ENCODE measurements around the gene NEK10.

DNA sequence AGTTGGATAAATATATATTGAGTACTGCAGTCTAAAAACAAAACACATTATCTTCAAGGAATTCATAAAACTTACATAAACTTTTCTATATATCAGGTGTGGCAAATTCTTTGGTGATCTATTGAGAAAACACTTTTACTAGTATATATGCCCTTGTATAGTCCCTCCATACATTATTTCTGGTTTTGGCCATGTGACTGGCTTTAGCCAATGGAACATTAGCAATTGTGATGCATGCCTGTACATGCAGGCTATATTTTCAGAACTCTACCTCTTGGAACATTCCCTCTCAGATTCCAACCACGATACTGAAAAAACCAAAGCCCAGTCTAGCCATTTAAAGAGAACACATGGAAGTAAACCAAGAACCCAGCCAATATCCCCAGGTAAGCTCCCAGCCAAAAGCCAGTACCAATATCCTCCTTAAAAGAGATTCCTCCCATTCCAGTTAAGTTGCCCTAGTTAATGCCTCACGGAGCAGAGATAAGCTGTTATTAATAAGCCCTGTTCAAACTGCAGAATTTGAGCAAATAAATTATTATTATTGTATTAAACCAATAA lies 152.8 kb downstream of the NEK10 start:
- TF ChIP-seq, protein P1, sequence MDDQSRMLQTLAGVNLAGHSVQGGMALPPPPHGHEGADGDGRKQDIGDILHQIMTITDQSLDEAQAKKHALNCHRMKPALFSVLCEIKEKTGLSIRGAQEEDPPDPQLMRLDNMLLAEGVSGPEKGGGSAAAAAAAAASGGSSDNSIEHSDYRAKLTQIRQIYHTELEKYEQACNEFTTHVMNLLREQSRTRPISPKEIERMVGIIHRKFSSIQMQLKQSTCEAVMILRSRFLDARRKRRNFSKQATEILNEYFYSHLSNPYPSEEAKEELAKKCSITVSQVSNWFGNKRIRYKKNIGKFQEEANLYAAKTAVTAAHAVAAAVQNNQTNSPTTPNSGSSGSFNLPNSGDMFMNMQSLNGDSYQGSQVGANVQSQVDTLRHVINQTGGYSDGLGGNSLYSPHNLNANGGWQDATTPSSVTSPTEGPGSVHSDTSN (IDR thresholded peaks at IDR 0.05): no peak
- TF ChIP-seq GATA3 (IDR thresholded peaks at IDR 0.05; ENCODE audit: borderline replicate concordance) (no peak), RAD21 (conservative IDR thresholded peaks at IDR 0.05 in 1 of 2, IDR thresholded peaks at IDR 0.05 in 1 of 2) (no peak), RARB (CRISPR knock-in tag; IDR thresholded peaks at IDR 0.05) (no peak), JUNB (IDR thresholded peaks at IDR 0.05) (no peak), RCOR1 (IDR thresholded peaks at IDR 0.05; ENCODE audit: low read depth, low read length) (no peak), CHD4 (IDR thresholded peaks at IDR 0.05; ENCODE audit: borderline replicate concordance) (no peak), KDM1A (IDR thresholded peaks at IDR 0.05; ENCODE audit: low read depth) (no peak), SMC3 (IDR thresholded peaks at IDR 0.05) (no peak), EP300 (IDR thresholded peaks at IDR 0.05) (no peak), CHD2 (IDR thresholded peaks at IDR 0.05; ENCODE audit: low read length, partially characterized antibody) (no peak), POLR2A (IDR thresholded peaks at IDR 0.05; ENCODE audit: low read length) (no peak)
- TF ChIP-seq, protein P2, sequence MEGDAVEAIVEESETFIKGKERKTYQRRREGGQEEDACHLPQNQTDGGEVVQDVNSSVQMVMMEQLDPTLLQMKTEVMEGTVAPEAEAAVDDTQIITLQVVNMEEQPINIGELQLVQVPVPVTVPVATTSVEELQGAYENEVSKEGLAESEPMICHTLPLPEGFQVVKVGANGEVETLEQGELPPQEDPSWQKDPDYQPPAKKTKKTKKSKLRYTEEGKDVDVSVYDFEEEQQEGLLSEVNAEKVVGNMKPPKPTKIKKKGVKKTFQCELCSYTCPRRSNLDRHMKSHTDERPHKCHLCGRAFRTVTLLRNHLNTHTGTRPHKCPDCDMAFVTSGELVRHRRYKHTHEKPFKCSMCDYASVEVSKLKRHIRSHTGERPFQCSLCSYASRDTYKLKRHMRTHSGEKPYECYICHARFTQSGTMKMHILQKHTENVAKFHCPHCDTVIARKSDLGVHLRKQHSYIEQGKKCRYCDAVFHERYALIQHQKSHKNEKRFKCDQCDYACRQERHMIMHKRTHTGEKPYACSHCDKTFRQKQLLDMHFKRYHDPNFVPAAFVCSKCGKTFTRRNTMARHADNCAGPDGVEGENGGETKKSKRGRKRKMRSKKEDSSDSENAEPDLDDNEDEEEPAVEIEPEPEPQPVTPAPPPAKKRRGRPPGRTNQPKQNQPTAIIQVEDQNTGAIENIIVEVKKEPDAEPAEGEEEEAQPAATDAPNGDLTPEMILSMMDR (IDR thresholded peaks at IDR 0.05): no peak

All from A549 (cell line).